Measurements from ENCODE around the gene RPS6KA2. TPM values are rescaled to one million over a fixed set of nuclear protein-coding genes. Genes with fewer than 3 reads are reported as not detected.
A peak's percentile ranks its signal among the peaks of the same experiment; 100 is the strongest.
"Not testable (repeated sequence)": the region's sequence is repeated elsewhere in the genome, so short reads cannot be mapped to it uniquely, and the experiment has no call there.

The RPS6KA2 gene
- total RNA-seq, 4 donors from 2014 or later, result 22.7 to 55.9 (median 40.6) TPM

DNA sequence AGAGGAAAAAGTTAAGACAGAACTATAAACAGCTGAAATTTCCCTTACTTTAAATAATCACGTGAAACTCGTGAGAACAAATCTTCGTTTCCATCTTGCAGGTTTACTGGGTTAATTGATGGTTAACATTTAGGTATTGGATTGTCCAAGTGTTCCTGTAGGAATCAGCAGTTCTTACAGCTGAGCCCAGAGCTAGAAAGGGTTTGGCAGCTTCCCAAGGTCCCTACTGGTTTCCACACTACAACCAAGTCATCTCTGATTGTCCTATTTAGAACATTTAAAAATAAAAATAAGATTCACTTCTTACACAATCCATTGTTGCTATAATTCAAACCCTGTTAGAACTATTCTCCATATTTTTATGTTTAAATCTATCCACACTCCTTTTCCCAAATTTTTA, 260.1 kb downstream of the RPS6KA2 start:
- no peak for DNase-seq (ENCODE audit: low spot score in 2 of 2)
- H3K4me3 ChIP-seq (ENCODE audit: low read depth, poor library complexity, severe bottlenecking), result no peak overlapping the region
- intact Hi-C loops (cut with DNase I; ENCODE audit: low total_unique reads), result no loop called here
- 76 to 94% methylated on average over 3 of the region's 3 CpGs for WGBS, 2 donors
- TF ChIP-seq, protein P1, sequence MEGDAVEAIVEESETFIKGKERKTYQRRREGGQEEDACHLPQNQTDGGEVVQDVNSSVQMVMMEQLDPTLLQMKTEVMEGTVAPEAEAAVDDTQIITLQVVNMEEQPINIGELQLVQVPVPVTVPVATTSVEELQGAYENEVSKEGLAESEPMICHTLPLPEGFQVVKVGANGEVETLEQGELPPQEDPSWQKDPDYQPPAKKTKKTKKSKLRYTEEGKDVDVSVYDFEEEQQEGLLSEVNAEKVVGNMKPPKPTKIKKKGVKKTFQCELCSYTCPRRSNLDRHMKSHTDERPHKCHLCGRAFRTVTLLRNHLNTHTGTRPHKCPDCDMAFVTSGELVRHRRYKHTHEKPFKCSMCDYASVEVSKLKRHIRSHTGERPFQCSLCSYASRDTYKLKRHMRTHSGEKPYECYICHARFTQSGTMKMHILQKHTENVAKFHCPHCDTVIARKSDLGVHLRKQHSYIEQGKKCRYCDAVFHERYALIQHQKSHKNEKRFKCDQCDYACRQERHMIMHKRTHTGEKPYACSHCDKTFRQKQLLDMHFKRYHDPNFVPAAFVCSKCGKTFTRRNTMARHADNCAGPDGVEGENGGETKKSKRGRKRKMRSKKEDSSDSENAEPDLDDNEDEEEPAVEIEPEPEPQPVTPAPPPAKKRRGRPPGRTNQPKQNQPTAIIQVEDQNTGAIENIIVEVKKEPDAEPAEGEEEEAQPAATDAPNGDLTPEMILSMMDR (IDR thresholded peaks at IDR 0.05), result no peak
- no peak for TF ChIP-seq POLR2A (IDR thresholded peaks at IDR 0.05)

DNA sequence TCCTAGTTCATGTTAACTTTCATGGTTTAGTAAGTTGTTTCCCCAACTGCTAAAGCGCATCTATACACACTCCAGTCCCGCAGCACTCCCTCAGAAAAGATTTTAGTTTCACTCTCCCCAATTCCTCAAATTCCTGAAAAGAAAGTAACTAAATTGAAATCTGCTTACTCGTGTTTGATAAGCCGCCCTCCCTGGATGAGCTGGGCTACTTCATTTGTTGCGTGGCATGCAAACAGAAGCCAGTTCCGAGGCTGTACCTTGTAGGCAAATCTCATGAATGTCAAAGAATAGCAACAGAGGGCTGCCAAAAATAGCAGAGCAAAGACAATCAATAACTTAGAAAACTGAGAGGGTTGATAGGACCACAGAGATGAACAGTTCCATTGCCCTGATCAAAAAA, 261.2 kb downstream of the RPS6KA2 start:
- no peak for DNase-seq (ENCODE audit: low spot score in 2 of 2)
- H3K4me3 ChIP-seq (ENCODE audit: low read depth, poor library complexity, severe bottlenecking), result no peak overlapping the region
- intact Hi-C loops (cut with DNase I; ENCODE audit: low total_unique reads), result no loop called here
- no peak for TF ChIP-seq POLR2A (IDR thresholded peaks at IDR 0.05)
- TF ChIP-seq, protein P1 (IDR thresholded peaks at IDR 0.05), result no peak
- 83 to 90% methylated on average over 6 of the region's 6 CpGs for WGBS, 2 donors

DNA sequence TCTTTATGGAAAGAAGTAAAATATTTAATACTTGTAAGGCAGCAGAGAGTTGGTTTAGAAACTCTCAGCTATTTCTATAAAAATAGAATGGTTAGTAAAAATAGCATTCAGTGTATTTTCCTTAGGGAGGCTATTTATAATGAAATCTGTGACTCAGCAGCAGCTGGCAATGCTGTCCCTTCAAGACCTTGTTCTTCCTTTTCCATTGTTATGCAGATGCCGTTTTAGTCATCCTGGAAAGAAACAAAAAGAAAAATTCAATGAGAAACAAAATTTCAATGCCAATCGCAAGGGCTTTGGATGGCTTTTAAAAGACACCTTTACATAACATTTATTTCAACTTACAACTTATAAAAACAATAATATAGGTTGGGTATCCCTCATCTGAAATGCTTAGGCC, 261.8 kb downstream of the RPS6KA2 start:
- DNase-seq (ENCODE audit: low spot score in 2 of 2), result no peak
- no peak for TF ChIP-seq POLR2A (IDR thresholded peaks at IDR 0.05)
- H3K4me3 ChIP-seq (ENCODE audit: low read depth, poor library complexity, severe bottlenecking), result no peak overlapping the region
- intact Hi-C loops (cut with DNase I; ENCODE audit: low total_unique reads), result no loop called here
- 32 to 42% methylated on average over 2 of the region's 2 CpGs for WGBS, 2 donors

DNA sequence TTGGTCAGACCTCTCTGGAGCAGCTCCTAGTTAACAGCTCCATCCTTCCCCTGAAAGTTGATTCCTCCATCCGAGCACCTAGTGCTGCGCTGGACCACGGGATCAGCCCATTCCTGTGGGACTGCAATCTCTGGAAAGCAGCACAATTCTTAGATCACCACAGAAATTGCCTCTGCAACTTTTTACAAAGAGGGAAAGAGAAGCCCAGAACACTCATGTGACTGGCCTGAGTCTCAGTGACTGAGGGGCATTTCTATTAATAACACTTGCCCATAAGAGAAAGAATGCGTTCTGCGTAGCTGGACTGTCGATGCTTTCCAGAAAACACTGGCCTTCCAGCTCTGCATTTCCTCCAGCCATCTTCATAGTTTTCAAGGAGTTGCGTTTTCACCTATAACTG, 262.6 kb downstream of the RPS6KA2 start:
- no peak for DNase-seq (ENCODE audit: low spot score in 2 of 2)
- H3K4me3 ChIP-seq (ENCODE audit: low read depth, poor library complexity, severe bottlenecking), result no peak overlapping the region
- intact Hi-C loops (cut with DNase I; ENCODE audit: low total_unique reads), result no loop called here
- 81 to 85% methylated on average over 7 of the region's 7 CpGs for WGBS, 2 donors
- TF ChIP-seq, protein P1 (IDR thresholded peaks at IDR 0.05), result no peak
- no peak for TF ChIP-seq POLR2A (IDR thresholded peaks at IDR 0.05)

DNA sequence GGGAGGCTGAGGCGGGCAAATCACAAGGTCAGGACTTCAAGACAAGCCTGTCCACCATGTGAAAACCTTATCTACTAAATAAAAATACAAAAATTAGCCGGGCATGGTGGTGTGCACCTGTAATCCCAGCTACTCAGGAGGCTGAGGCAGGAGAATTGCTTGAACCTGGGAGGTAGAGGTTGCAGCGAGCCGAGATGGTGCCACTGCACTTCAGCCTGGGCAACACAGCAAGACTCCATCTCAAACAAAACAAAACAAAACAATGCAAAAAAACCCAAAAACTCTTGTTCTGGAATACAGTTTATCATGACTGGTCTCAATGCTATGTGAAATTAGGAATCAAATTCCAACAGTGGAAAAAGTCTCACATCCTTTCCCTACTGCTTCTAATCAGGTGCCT, 264.6 kb downstream of the RPS6KA2 start:
- DNase-seq (ENCODE audit: low spot score in 2 of 2); intact Hi-C loops (cut with DNase I; ENCODE audit: low total_unique reads); H3K4me3 ChIP-seq (ENCODE audit: low read depth, poor library complexity, severe bottlenecking): not testable (repeated sequence)
- WGBS, 2 donors, result 98 to 99% methylated on average over 4 of the region's 4 CpGs

DNA sequence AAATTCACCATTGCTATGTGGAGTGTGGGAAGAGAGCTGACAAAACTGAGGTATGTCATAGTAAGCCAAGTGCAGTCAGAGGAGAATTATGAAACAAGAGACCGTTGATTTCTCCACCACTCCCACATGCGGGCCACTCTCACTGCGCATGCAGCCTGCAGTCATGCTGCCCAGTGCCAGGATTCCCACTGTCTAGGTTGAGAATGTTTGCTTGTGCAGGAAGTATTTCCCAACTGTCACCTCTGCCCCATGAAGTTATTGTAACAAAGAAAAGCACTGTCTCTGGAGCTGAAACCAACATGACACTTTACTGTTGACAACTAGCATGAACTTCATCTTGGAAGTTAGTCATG, 266.0 kb downstream of the RPS6KA2 start:
- TF ChIP-seq, protein P1 (IDR thresholded peaks at IDR 0.05), result peak in 1 of 3 donors; percentile 81
- TF ChIP-seq POLR2A (IDR thresholded peaks at IDR 0.05), result no peak
- H3K4me3 ChIP-seq (ENCODE audit: low read depth, poor library complexity, severe bottlenecking), result no peak overlapping the region
- intact Hi-C loops (cut with DNase I; ENCODE audit: low total_unique reads), result no loop called here
- 44 to 61% methylated on average over 3 of the region's 3 CpGs for WGBS, 2 donors
- DNase-seq (ENCODE audit: low spot score in 2 of 2), result peak in 1 of 2 donors; percentile 32

DNA sequence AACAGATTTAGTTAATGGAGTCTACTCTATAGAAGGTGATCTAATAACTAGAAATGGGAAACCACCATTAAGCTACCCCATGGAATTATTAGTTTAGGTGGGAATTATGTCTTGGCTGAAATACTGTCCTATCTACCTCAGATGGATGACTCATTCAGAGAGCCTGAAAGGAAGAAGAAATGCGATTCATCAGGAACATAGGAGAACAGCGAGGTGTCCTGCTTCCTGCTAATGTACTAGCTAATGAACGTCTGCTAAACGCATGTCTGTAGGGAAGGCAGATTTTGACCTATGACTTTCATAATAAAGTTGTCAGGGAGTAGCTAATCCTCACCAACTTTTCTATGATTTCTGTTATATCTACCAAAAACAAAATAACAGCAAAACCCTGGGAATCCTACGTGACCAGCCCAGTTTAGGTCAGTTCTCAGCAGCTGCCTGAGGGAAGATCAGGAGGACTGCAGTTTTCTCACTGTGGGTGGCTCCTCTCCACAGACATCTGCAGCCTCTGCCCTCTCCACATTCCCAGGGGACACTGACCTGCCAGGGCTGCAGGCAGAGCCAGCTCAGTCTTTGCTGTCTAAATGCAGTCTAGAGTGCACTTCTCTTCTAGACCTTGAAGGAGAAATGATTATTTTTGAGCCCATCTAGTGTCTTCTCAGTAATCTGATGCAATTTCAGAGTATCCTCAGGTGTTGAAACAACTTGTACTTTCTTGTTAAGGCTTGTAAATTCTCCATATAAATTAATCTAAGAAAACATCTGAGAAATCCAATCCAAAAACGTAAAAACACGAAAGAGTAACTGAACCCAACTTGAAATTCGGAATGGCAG, 266.6 kb downstream of the RPS6KA2 start:
- H3K4me3 ChIP-seq (ENCODE audit: low read depth, poor library complexity, severe bottlenecking), result no peak overlapping the region
- intact Hi-C loops (cut with DNase I; ENCODE audit: low total_unique reads), result no loop called here
- WGBS, 2 donors, result 33 to 50% methylated on average over 8 of the region's 8 CpGs
- no peak for TF ChIP-seq POLR2A (IDR thresholded peaks at IDR 0.05)
- TF ChIP-seq, protein P1 (IDR thresholded peaks at IDR 0.05), result no peak
- DNase-seq (ENCODE audit: low spot score in 2 of 2), result no peak
